CD14-positive monocyte (primary cell): ENCODE measurements around the gene SKOR2. TPM values are rescaled to one million over a fixed set of nuclear protein-coding genes. Genes with fewer than 3 reads are reported as not detected.
A peak's percentile ranks its signal among the peaks of the same experiment; 100 is the strongest.
"Not testable (repeated sequence)": the region's sequence is repeated elsewhere in the genome, so short reads cannot be mapped to it uniquely, and the experiment has no call there.

Experiments
- DNase-seq, 3 donors: peaks; one replicate each; pipeline ENCODE4 v3.0.0-alpha.2; 2011 to 2022
- H2AFZ ChIP-seq: 2 replicates; pipeline ENCODE4 v1.6.0; 2012; ENCODE audit warnings: mild to moderate bottlenecking, low read depth, low read length, inconsistent platforms; ENCODE audit not compliant: insufficient read depth, poor library complexity, severe bottlenecking
- H3K27ac ChIP-seq, 2 donors: 1 replicate in 1 of 2; 2 replicates in 1 of 2; pipeline ENCODE4 v1.5.1; 2012 to 2013; ENCODE audit warnings: low read length in 2 of 2, control low read depth in 1 of 2, inconsistent platforms in 1 of 2, low read depth in 1 of 2, mild to moderate bottlenecking in 1 of 2
- H3K27me3 ChIP-seq, 2 donors: one replicate each; pipeline versions ENCODE4 v1.6.0 to v1.6.1; 2011 to 2013; ENCODE audit warnings: low read length in 2 of 2; ENCODE audit not compliant: control insufficient read depth in 2 of 2, insufficient read depth in 2 of 2
- H3K36me3 ChIP-seq, 2 donors: replicated peaks in 1 of 2; 1 replicate in 1 of 2; 2 replicates in 1 of 2; pipeline versions ENCODE4 v1.5.1 to v1.6.1; 2012 to 2013; ENCODE audit warnings: low read length in 2 of 2, control low read depth in 1 of 2, inconsistent platforms in 1 of 2, mild to moderate bottlenecking in 1 of 2; ENCODE audit not compliant: insufficient read depth in 2 of 2, control insufficient read depth in 1 of 2
- H3K4me1 ChIP-seq, 2 donors: 1 replicate in 1 of 2; 2 replicates in 1 of 2; pipeline versions ENCODE4 v1.5.1 to v1.6.1; 2012 to 2013; ENCODE audit warnings: low read length in 2 of 2, control low read depth in 1 of 2, inconsistent platforms in 1 of 2, mild to moderate bottlenecking in 1 of 2, moderate library complexity in 1 of 2; ENCODE audit not compliant: insufficient read depth in 2 of 2, control insufficient read depth in 1 of 2
- H3K4me2 ChIP-seq: replicated peaks from 2 replicates; pipeline ENCODE3; 2012; ENCODE audit warnings: low read length, moderate library complexity, mild to moderate bottlenecking; ENCODE audit not compliant: poor library complexity, severe bottlenecking; ENCODE audit errors: extremely low read depth
- H3K4me3 ChIP-seq, 3 experiments: fragments of 200-600 bp in 1 of 3; sonication (generic) in 1 of 3; replicated peaks in 1 of 3; 1 replicate in 2 of 3; 2 replicates in 1 of 3; pipeline ENCODE4 v1.5.1; 2011 to 2013; ENCODE audit warnings: low read length in 3 of 3, mild to moderate bottlenecking in 3 of 3, control low read depth in 2 of 3, low read depth in 2 of 3, inconsistent platforms in 1 of 3, moderate library complexity in 1 of 3
- H3K79me2 ChIP-seq: 2 replicates; pipeline ENCODE4 v1.6.0; 2012; ENCODE audit warnings: mild to moderate bottlenecking, control low read depth, inconsistent platforms, low read length, moderate library complexity; ENCODE audit not compliant: insufficient read depth
- H3K9ac ChIP-seq: 2 replicates; pipeline ENCODE4 v1.6.0; 2017; ENCODE audit warnings: low read length, mild to moderate bottlenecking; ENCODE audit not compliant: insufficient read depth, poor library complexity, severe bottlenecking
- H3K9me3 ChIP-seq, 2 donors: replicated peaks in 1 of 2; 1 replicate in 1 of 2; 2 replicates in 1 of 2; pipeline versions ENCODE4 v1.5.1 to v1.6.1; 2012 to 2013; ENCODE audit warnings: low read length in 2 of 2, control low read depth in 1 of 2; ENCODE audit not compliant: control insufficient read depth in 1 of 2, insufficient read depth in 1 of 2
- H4K20me1 ChIP-seq: 2 replicates; pipeline ENCODE4 v1.6.0; 2012; ENCODE audit warnings: mild to moderate bottlenecking, low read length, control low read depth, moderate library complexity; ENCODE audit not compliant: insufficient read depth
- H3K27ac Mint-ChIP-seq, 7 donors: one replicate each; pipeline ENCODE4 v1.8.0; 2020; ENCODE audit warnings: mild to moderate bottlenecking in 7 of 7, mixed read lengths in 7 of 7, moderate library complexity in 6 of 7, inconsistent platforms in 2 of 7
- H3K27me3 Mint-ChIP-seq, 3 donors: one replicate each; pipeline ENCODE4 v1.8.0; 2021 to 2022; ENCODE audit warnings: low read depth in 3 of 3, mild to moderate bottlenecking in 3 of 3, mixed read lengths in 3 of 3, moderate library complexity in 3 of 3, inconsistent platforms in 1 of 3
- H3K36me3 Mint-ChIP-seq, 2 donors: one replicate each; pipeline ENCODE4 v1.8.0; 2020; ENCODE audit warnings: mixed read lengths in 2 of 2, inconsistent platforms in 1 of 2, mild to moderate bottlenecking in 1 of 2
- H3K4me1 Mint-ChIP-seq: one replicate; pipeline ENCODE4 v1.8.0; 2020; ENCODE audit warnings: mild to moderate bottlenecking, mixed read lengths
- H3K4me3 Mint-ChIP-seq, 2 donors: one replicate each; pipeline ENCODE4 v1.8.0; 2020; ENCODE audit warnings: mild to moderate bottlenecking in 2 of 2, mixed read lengths in 2 of 2, moderate library complexity in 1 of 2
- H3K9me3 Mint-ChIP-seq, 7 donors: one replicate each; pipeline ENCODE4 v1.8.0; 2020 to 2022; ENCODE audit warnings: mixed read lengths in 7 of 7, mild to moderate bottlenecking in 6 of 7, moderate library complexity in 6 of 7, inconsistent platforms in 2 of 7
- CTCF ChIP-seq: fragments of 200-600 bp; IDR thresholded peaks from one replicate; pipeline ENCODE4 v1.8.0; 2022; ENCODE audit warnings: antibody characterized with exemption, mild to moderate bottlenecking
- WGBS: methylation state at CpG from one replicate; pipeline ENCODE4 v1.1.5; 2013; ENCODE audit warnings: missing lambda C conversion rate; ENCODE audit not compliant: insufficient coverage; 5-methylcytosine and 5-hydroxymethylcytosine counted together
- intact Hi-C, 2 donors: fragments of 100-400 bp; cut with micrococcal nuclease; formaldehyde crosslinking; loops; one replicate each; pipeline versions ENCODE4 v1.15.0 to v1.15.1; 2023
- polyA plus RNA-seq, 3 donors: library from polyadenylated mRNA; depleted of rRNA in 1 of 3; unstranded in 2 of 3; stranded (reverse) in 1 of 3; fragments of 300-500 nt in 2 of 3; fragments of >200 nt in 1 of 3; fragmentation: Illumina TruSeq in 2 of 3; gene quantifications; 1 replicate in 2 of 3; 2 replicates in 1 of 3; pipeline ENCODE4 v1.2.3, GENCODE V29; 2012 to 2021

SKOR2 gene
- polyA plus RNA-seq, 3 donors, result not detected

- no peak for TF ChIP-seq CTCF
- Histone ChIP-seq H3K27me3 (peaks cover 2 to 5% of the 10 kb centered on the region in 2 donors), H3K27ac (no peak overlapping the region), H3K9ac (no peak overlapping the region), H4K20me1 (no peaks in the 10 kb centered on the region), H3K4me3 (no peak overlapping the region), H3K4me2 (no peak overlapping the region), H3K4me1 (no peaks in the 10 kb centered on the region), H3K9me3 (no peaks in the 10 kb centered on the region), H3K79me2 (no peaks in the 10 kb centered on the region), H3K36me3 (no peaks in the 10 kb centered on the region), H2AFZ (no peak overlapping the region)
- 80% methylated on average over 1 of the region's 3 CpGs for WGBS
- peaks cover 0 to 3% (median 0%) of the 10 kb centered on the region in 7 donors for H3K9me3 Mint-ChIP-seq
- no peak for DNase-seq
- intact Hi-C loops, result loop anchor here (2.0 to 10.0 kb wide), 2 partner anchors 99 to 103 kb away; no protein-coding TSS in a partner anchor
- H3K27ac Mint-ChIP-seq, result no peak overlapping the region
- peaks cover 2 to 15% (median 8%) of the 10 kb centered on the region in 3 donors for H3K27me3 Mint-ChIP-seq
- H3K36me3 Mint-ChIP-seq, result no peaks in the 10 kb centered on the region
- H3K4me1 Mint-ChIP-seq, result no peaks in the 10 kb centered on the region
- no peak overlapping the region for H3K4me3 Mint-ChIP-seq
Observed at GRCh38 chr18:47203626-47204464, 47.6 kb downstream of the SKOR2 start.

- H4K20me1 ChIP-seq, H3K4me3 Mint-ChIP-seq, intact Hi-C loops, H3K36me3 Mint-ChIP-seq, H3K4me1 ChIP-seq, H3K4me1 Mint-ChIP-seq, H3K79me2 ChIP-seq, H3K9ac ChIP-seq, H3K9me3 ChIP-seq, H3K4me3 ChIP-seq, H3K27me3 ChIP-seq, DNase-seq, H2AFZ ChIP-seq, H3K36me3 ChIP-seq, H3K27ac ChIP-seq, H3K4me2 ChIP-seq: not testable (repeated sequence)
- Mint-ChIP-seq H3K27ac (peak overlapping the region in 1 of 7 donors; percentile 17), H3K9me3 (peaks cover 1 to 10% (median 6%) of the 10 kb centered on the region in 7 donors), H3K27me3 (peaks cover 9 to 21% (median 14%) of the 10 kb centered on the region in 3 donors)
- no CpG with 5 or more reads among the region's 3 CpGs for WGBS
Observed at GRCh38 chr18:47195961-47196360, 55.5 kb downstream of the SKOR2 start.
